PFSK-1 (cell line): ENCODE results near the gene UGT1A7.

Source experiments
- FOXP2 ChIP-seq: optimal IDR thresholded peaks from 2 replicates; pipeline ENCODE3; 2011; ENCODE audit warnings: borderline replicate concordance, control low read depth, inconsistent platforms; ENCODE audit not compliant: insufficient read depth; ENCODE audit errors: extremely low read length, extremely low read depth
- POLR2AphosphoS5 ChIP-seq: IDR thresholded peaks from 2 replicates; pipeline ENCODE4 v1.6.1; 2012; ENCODE audit warnings: low read depth, mild to moderate bottlenecking, control low read depth, low read length, moderate library complexity
- SIN3A ChIP-seq: IDR thresholded peaks from 2 replicates; pipeline ENCODE4 v1.6.1; 2012; ENCODE audit warnings: mild to moderate bottlenecking, low read length, moderate library complexity, borderline replicate concordance; ENCODE audit not compliant: insufficient read depth
- TAF1 ChIP-seq: IDR thresholded peaks from 2 replicates; pipeline ENCODE4 v1.6.1; 2012; ENCODE audit warnings: low read length, control low read depth, borderline replicate concordance; ENCODE audit not compliant: insufficient read depth
- TF ChIP-seq, protein P1 (sequence below), 2 experiments: IDR thresholded peaks; 2 replicates each; pipeline versions ENCODE4 v1.6.1 to v1.8.0; 2011 to 2012; ENCODE audit warnings: low read depth in 2 of 2, low read length in 2 of 2, control low read depth in 1 of 2, inconsistent platforms in 1 of 2, mild to moderate bottlenecking in 1 of 2, moderate library complexity in 1 of 2; ENCODE audit not compliant: insufficient read depth in 1 of 2

Gene UGT1A7

DNA sequence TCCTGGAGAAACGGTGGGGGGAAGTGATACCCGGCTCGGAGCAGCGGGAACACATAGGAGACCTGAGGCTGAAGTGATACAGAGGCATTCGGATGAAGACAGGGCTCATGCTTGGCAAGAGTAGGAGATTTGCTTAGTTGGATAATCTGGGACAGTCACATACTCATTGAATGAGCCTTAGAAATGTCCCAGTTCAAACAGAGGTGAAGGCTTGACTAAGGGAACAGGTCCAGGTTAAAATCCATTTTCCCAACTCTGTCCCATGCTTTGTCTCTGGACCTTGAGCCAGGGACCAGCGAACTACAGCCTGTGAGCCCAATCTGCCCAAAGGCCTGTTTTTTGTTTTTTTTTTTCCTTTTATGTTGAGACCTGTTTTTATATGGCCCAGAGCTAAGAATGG lies 12.3 kb downstream of the UGT1A7 start:
- no peak for TF ChIP-seq TAF1
- TF ChIP-seq POLR2AphosphoS5: no peak
- TF ChIP-seq, protein P1, sequence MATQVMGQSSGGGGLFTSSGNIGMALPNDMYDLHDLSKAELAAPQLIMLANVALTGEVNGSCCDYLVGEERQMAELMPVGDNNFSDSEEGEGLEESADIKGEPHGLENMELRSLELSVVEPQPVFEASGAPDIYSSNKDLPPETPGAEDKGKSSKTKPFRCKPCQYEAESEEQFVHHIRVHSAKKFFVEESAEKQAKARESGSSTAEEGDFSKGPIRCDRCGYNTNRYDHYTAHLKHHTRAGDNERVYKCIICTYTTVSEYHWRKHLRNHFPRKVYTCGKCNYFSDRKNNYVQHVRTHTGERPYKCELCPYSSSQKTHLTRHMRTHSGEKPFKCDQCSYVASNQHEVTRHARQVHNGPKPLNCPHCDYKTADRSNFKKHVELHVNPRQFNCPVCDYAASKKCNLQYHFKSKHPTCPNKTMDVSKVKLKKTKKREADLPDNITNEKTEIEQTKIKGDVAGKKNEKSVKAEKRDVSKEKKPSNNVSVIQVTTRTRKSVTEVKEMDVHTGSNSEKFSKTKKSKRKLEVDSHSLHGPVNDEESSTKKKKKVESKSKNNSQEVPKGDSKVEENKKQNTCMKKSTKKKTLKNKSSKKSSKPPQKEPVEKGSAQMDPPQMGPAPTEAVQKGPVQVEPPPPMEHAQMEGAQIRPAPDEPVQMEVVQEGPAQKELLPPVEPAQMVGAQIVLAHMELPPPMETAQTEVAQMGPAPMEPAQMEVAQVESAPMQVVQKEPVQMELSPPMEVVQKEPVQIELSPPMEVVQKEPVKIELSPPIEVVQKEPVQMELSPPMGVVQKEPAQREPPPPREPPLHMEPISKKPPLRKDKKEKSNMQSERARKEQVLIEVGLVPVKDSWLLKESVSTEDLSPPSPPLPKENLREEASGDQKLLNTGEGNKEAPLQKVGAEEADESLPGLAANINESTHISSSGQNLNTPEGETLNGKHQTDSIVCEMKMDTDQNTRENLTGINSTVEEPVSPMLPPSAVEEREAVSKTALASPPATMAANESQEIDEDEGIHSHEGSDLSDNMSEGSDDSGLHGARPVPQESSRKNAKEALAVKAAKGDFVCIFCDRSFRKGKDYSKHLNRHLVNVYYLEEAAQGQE (IDR thresholded peaks at IDR 0.05; ENCODE audit: insufficient read depth in 1 of 2, low read depth in 2 of 2, low read length in 2 of 2): no peak
- no peak for TF ChIP-seq SIN3A
- no peak for TF ChIP-seq FOXP2

DNA sequence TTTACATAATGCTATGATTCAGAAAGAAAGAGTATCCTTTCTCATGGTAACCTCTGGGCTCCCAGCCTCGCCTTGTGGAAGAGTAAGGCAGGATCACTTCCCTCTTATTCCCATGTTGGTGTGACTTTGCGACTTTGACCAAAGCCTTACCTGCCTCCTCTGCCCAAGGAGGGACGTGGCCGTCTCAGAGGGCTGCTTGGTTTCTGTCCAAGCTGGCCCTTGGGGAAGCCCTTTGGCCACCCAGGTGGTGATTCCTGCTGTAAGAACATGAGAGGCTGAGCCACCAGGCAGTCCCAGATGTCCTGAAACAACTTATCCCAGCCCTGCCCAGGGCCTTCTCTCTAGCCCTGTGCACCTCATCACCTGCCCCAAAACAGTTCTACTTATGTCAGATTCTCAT lies 17.0 kb downstream of the UGT1A7 start:
- TF ChIP-seq SIN3A: no peak
- no peak for TF ChIP-seq FOXP2
- no peak for TF ChIP-seq TAF1

DNA sequence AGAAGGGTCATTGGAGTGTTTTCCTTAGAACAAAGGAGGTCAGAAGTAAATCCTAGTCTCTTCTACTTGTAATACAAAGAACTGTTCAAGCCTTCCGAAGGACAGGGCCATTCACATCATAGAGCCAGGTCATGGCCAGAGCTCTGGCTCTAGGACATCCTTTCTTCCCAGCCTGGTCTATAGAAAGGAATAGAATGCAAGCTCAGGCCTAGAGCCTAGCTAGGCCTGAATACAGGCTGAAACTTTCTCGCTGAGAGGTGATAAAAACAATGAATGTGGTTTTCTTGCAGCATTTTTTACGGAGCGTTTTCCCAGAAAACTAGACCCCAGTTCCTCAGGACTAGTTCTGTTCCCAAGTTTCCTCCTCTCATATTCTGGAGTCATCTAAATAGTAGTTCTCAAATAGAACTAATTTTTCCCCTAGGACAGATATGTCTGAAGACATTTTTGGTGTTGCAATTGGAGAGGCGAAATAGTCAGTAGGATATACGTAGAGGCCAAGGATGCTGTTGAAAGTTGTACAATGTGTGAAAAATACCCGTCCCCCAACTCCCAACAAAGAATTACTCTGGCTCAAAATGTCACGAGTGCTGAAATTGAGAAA lies 17.8 kb downstream of the UGT1A7 start:
- no peak for TF ChIP-seq FOXP2
- TF ChIP-seq POLR2AphosphoS5: no peak
- TF ChIP-seq, protein P1 (IDR thresholded peaks at IDR 0.05; ENCODE audit: insufficient read depth in 1 of 2, low read depth in 2 of 2, low read length in 2 of 2): no peak
- no peak for TF ChIP-seq SIN3A
- TF ChIP-seq TAF1: no peak

GRCh38 chr2:233700028-233700635 lies 18.4 kb downstream of the UGT1A7 start:
- no peak for TF ChIP-seq TAF1
- TF ChIP-seq, protein P1 (IDR thresholded peaks at IDR 0.05; ENCODE audit: insufficient read depth in 1 of 2, low read depth in 2 of 2, low read length in 2 of 2): no peak
- no peak for TF ChIP-seq FOXP2
- TF ChIP-seq POLR2AphosphoS5: no peak
- TF ChIP-seq SIN3A: no peak

DNA sequence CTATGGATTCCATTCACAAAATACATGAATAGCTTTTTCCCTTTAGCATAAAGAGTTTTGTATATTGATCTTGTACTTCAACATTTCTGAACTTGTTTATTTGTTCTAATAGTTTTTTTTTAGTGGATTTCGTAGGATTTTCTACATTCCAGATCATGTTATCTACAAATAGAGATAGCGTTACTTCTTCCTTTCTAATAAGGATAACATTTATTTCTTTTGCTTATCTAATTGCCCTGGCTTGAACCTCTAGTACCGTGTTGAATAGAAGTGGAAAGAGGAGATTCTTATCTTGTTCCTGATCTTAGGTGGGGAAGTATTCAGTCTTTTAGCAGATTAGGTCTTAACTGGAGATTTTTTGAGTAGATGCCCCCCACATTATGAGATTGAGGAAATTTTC lies 20.5 kb downstream of the UGT1A7 start:
- TF ChIP-seq, protein P1 (IDR thresholded peaks at IDR 0.05; ENCODE audit: insufficient read depth in 1 of 2, low read depth in 2 of 2, low read length in 2 of 2): no peak
- no peak for TF ChIP-seq TAF1
- no peak for TF ChIP-seq SIN3A
- TF ChIP-seq POLR2AphosphoS5: no peak
- no peak for TF ChIP-seq FOXP2
